Suprapubic skin (tissue), 4 donors: ENCODE measurements around the gene ZNF397. TPM values are rescaled to one million over a fixed set of nuclear protein-coding genes. Genes with fewer than 3 reads are reported as not detected.

Experiments used
- DNase-seq, 2 donors: peaks; one replicate each; pipeline ENCODE4 v3.0.0-alpha.2; 2019; ENCODE audit warnings: low spot score in 2 of 2
- H3K27ac ChIP-seq: fragments of 200-600 bp; sonication (generic); one replicate; pipeline ENCODE4 v1.5.1; 2019
- H3K27me3 ChIP-seq: fragments of 200-600 bp; sonication (generic); one replicate; pipeline ENCODE4 v1.5.1; 2019
- H3K36me3 ChIP-seq: fragments of 200-600 bp; sonication (generic); one replicate; pipeline ENCODE4 v1.5.1; 2019
- H3K4me1 ChIP-seq: fragments of 200-600 bp; sonication (generic); one replicate; pipeline ENCODE4 v1.5.1; 2019
- H3K4me3 ChIP-seq: fragments of 200-600 bp; sonication (generic); one replicate; pipeline ENCODE4 v1.5.1; 2019; ENCODE audit warnings: mild to moderate bottlenecking
- H3K9me3 ChIP-seq: fragments of 200-600 bp; sonication (generic); one replicate; pipeline ENCODE4 v1.5.1; 2019
- EP300 ChIP-seq: sonication (generic); formaldehyde crosslinking; IDR thresholded peaks from one replicate; pipeline ENCODE4 v1.6.1; 2017; ENCODE audit warnings: antibody characterized with exemption
- POLR2A ChIP-seq, 2 donors: fragments of 450-650 bp; IDR thresholded peaks; one replicate each; pipeline ENCODE4 v1.6.1; 2017; ENCODE audit warnings: antibody characterized with exemption in 2 of 2, mild to moderate bottlenecking in 2 of 2, moderate library complexity in 2 of 2
- POLR2AphosphoS5 ChIP-seq, 3 donors: sonication (generic); formaldehyde crosslinking; IDR thresholded peaks; one replicate each; pipeline ENCODE4 v1.6.1; 2017; ENCODE audit warnings: antibody characterized with exemption in 3 of 3
- WGBS: methylation state at CpG from one replicate; pipeline ENCODE4 v1.1.5; 2018; 5-methylcytosine and 5-hydroxymethylcytosine counted together
- total RNA-seq, 4 donors: library from RNA; depleted of rRNA; stranded (reverse); fragments of >200 nt; gene quantifications; one replicate each; pipeline ENCODE4 v1.1.0, GENCODE V29; 2016
- TF ChIP-seq, protein P1 (sequence below), 2 donors: fragments of 200-600 bp in 1 of 2; fragments of 450-650 bp in 1 of 2; sonication (generic) in 1 of 2; IDR thresholded peaks; one replicate each; pipeline ENCODE4 v1.5.1; 2016 to 2019; ENCODE audit warnings: antibody characterized with exemption in 2 of 2, mild to moderate bottlenecking in 1 of 2, moderate library complexity in 1 of 2

ZNF397 gene
- total RNA-seq, 4 donors from 2014 or later: 13.2 to 41.0 (median 17.3) TPM

DNA sequence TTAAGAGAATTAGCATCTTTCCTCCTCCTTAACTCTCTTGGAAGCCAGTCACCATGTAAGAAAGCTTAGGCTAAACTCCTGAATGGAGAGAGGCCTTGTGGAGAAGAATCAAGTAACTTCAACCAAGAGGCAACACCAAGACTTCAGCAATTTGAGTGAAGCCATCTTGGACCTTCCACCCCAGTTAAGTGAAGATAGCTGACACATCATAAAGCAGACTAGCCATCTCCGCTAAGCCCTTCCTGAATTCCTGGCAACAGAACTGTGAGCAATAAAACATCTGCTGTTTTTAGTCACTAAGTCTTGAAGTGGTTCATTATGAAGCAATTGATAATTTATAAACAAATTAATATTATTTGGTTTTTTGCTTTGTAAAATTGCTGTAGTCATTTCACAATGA lies 1.5 kb upstream of the ZNF397 start:
- peaks cover 15% of the 10 kb centered on the region for H3K4me1 ChIP-seq
- DNase-seq: no peak
- no peak overlapping the region for H3K27ac ChIP-seq
- no peaks in the 10 kb centered on the region for H3K9me3 ChIP-seq
- H3K36me3 ChIP-seq: peaks cover 18% of the 10 kb centered on the region
- no peaks in the 10 kb centered on the region for H3K27me3 ChIP-seq
- no peak overlapping the region for H3K4me3 ChIP-seq
- WGBS: 83% methylated on average over 1 of the region's 1 CpG
- TF ChIP-seq EP300 (no peak), POLR2A (IDR thresholded peaks at IDR 0.05) (no peak), POLR2AphosphoS5 (IDR thresholded peaks at IDR 0.05) (no peak)
- TF ChIP-seq, protein P1, sequence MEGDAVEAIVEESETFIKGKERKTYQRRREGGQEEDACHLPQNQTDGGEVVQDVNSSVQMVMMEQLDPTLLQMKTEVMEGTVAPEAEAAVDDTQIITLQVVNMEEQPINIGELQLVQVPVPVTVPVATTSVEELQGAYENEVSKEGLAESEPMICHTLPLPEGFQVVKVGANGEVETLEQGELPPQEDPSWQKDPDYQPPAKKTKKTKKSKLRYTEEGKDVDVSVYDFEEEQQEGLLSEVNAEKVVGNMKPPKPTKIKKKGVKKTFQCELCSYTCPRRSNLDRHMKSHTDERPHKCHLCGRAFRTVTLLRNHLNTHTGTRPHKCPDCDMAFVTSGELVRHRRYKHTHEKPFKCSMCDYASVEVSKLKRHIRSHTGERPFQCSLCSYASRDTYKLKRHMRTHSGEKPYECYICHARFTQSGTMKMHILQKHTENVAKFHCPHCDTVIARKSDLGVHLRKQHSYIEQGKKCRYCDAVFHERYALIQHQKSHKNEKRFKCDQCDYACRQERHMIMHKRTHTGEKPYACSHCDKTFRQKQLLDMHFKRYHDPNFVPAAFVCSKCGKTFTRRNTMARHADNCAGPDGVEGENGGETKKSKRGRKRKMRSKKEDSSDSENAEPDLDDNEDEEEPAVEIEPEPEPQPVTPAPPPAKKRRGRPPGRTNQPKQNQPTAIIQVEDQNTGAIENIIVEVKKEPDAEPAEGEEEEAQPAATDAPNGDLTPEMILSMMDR (IDR thresholded peaks at IDR 0.05): no peak

- Histone ChIP-seq H3K4me3 (peak overlapping the region; percentile 82), H3K4me1 (peaks cover 15% of the 10 kb centered on the region), H3K9me3 (no peaks in the 10 kb centered on the region), H3K27ac (peak overlapping the region; percentile 96), H3K36me3 (peaks cover 39% of the 10 kb centered on the region), H3K27me3 (no peaks in the 10 kb centered on the region)
- no peak for DNase-seq
- no peak for TF ChIP-seq POLR2A (IDR thresholded peaks at IDR 0.05)
- no peak for TF ChIP-seq EP300
- TF ChIP-seq, protein P1 (IDR thresholded peaks at IDR 0.05): no peak
- TF ChIP-seq POLR2AphosphoS5 (IDR thresholded peaks at IDR 0.05): no peak
- WGBS: 0% methylated on average over 5 of the region's 5 CpGs
Observed at GRCh38 chr18:35241448-35241804, 592 bp downstream of the ZNF397 start.

- TF ChIP-seq POLR2AphosphoS5 (IDR thresholded peaks at IDR 0.05) (no peak), POLR2A (IDR thresholded peaks at IDR 0.05) (no peak), EP300 (no peak)
- TF ChIP-seq, protein P1 (IDR thresholded peaks at IDR 0.05): no peak
- no peak for DNase-seq
- Histone ChIP-seq H3K27me3 (no peaks in the 10 kb centered on the region), H3K4me1 (peaks cover 19% of the 10 kb centered on the region), H3K36me3 (peaks cover 49% of the 10 kb centered on the region), H3K4me3 (no peak overlapping the region), H3K27ac (no peak overlapping the region), H3K9me3 (no peaks in the 10 kb centered on the region)
- 91% methylated on average over 6 of the region's 6 CpGs for WGBS
Observed at GRCh38 chr18:35242426-35242825, 1.6 kb downstream of the ZNF397 start.

DNA sequence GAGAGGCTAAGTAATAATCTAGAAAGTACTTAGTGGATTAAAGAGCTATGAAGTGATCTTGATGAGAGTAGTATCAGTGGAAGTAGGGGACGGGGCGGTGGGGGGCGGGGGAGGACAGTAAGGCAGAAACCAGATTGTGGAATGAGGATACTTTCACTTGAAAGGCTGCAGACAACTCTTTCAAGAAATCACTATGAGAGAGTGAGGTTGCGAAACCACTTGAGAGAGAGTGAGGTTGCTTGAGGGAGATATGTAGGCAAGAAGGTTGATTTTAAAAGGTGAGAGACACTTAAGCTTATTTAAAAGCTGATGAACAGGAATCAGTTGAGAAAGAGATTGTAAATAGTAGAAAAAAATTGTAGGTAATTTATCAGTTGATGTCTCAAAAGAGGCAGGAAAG lies 3.8 kb downstream of the ZNF397 start:
- WGBS: 98% methylated on average over 4 of the region's 4 CpGs
- no peak overlapping the region for H3K4me3 ChIP-seq
- peaks cover 67% of the 10 kb centered on the region for H3K36me3 ChIP-seq
- H3K4me1 ChIP-seq: peaks cover 19% of the 10 kb centered on the region
- TF ChIP-seq, protein P1 (IDR thresholded peaks at IDR 0.05): no peak
- TF ChIP-seq POLR2AphosphoS5 (IDR thresholded peaks at IDR 0.05): no peak
- no peak for TF ChIP-seq EP300
- no peak for TF ChIP-seq POLR2A (IDR thresholded peaks at IDR 0.05)
- H3K27me3 ChIP-seq: no peaks in the 10 kb centered on the region
- no peak for DNase-seq
- H3K9me3 ChIP-seq: no peaks in the 10 kb centered on the region
- H3K27ac ChIP-seq: no peak overlapping the region

DNA sequence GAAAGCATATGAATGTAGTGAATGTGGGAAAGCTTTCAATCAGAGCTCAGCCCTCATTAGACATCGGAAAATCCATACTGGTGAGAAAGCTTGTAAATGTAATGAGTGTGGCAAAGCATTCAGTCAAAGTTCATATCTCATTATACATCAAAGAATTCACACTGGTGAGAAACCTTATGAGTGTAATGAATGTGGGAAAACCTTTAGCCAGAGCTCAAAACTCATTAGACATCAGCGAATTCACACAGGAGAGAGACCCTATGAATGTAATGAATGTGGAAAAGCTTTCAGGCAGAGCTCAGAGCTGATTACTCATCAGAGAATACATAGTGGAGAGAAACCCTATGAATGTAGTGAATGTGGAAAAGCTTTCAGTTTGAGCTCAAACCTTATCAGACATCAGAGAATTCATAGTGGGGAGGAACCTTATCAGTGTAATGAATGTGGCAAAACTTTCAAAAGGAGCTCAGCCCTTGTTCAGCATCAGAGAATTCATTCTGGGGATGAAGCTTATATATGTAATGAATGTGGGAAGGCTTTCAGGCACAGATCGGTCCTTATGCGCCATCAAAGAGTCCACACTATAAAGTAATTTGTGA lies 5.0 kb downstream of the ZNF397 start:
- Histone ChIP-seq H3K9me3 (no peaks in the 10 kb centered on the region), H3K27me3 (no peaks in the 10 kb centered on the region), H3K4me1 (peaks cover 15% of the 10 kb centered on the region), H3K36me3 (peaks cover 72% of the 10 kb centered on the region), H3K27ac (no peak overlapping the region), H3K4me3 (no peak overlapping the region)
- no peak for DNase-seq
- 97% methylated on average over 4 of the region's 4 CpGs for WGBS
- no peak for TF ChIP-seq POLR2A (IDR thresholded peaks at IDR 0.05)
- TF ChIP-seq, protein P1 (IDR thresholded peaks at IDR 0.05): no peak
- no peak for TF ChIP-seq POLR2AphosphoS5 (IDR thresholded peaks at IDR 0.05)
- TF ChIP-seq EP300: no peak
